ENCODE data around the gene MINAR1. TPM values are rescaled to one million over a fixed set of nuclear protein-coding genes. Genes with fewer than 3 reads are reported as not detected.

Gene MINAR1
- total RNA-seq, 2 experiments from 2014 or later = 1.8 to 2.0 TPM

- H3K36me3 ChIP-seq (ENCODE audit: insufficient read depth, low read length) = no peaks in the 10 kb centered on the region
- intact Hi-C loops (cut with micrococcal nuclease; ENCODE audit: unreplicated experiment) = no loop called here
- H3K9me2 ChIP-seq (ENCODE audit: insufficient read depth, low read length) = no peaks in the 10 kb centered on the region
- DNase-seq (ENCODE audit: low spot score) = no peak
- H3K9me3 ChIP-seq (ENCODE audit: low read length) = no peaks in the 10 kb centered on the region
- no peak overlapping the region for H2AFZ ChIP-seq (ENCODE audit: low read length)
- no peaks in the 10 kb centered on the region for H3K4me1 ChIP-seq (ENCODE audit: insufficient read depth, low read length, poor library complexity, severe bottlenecking)
- H3K27ac ChIP-seq (ENCODE audit: low read depth, low read length, poor library complexity, severe bottlenecking) = no peak overlapping the region
- no TSS peak for BruUV-seq (replicated peaks)
- TF ChIP-seq EZH2phosphoT487 (IDR thresholded peaks at IDR 0.05; ENCODE audit: borderline replicate concordance, low read depth, low read length) (no peak), CTCF (conservative IDR thresholded peaks at IDR 0.05; ENCODE audit: low read length) (no peak)
- no peaks in the 10 kb centered on the region for H4K20me1 ChIP-seq (ENCODE audit: insufficient read depth, low read length)
- H3K4me2 ChIP-seq (ENCODE audit: low read length) = no peak overlapping the region
- no peak overlapping the region for H3K4me3 ChIP-seq (ENCODE audit: low read depth, low read length, poor library complexity, severe bottlenecking)
- POLR2A ChIA-PET = no interaction called here
- H3K79me2 ChIP-seq (ENCODE audit: insufficient read depth, low read depth, low read length) = no peaks in the 10 kb centered on the region
- CTCF ChIA-PET (ENCODE audit: unreplicated experiment) = no interaction called here
These were observed 27.5 kb downstream of the MINAR1 start for GRCh38 chr15:79459666-79460065.

- Histone ChIP-seq H3K9me2 (ENCODE audit: insufficient read depth, low read length) (no peaks in the 10 kb centered on the region), H2AFZ (ENCODE audit: low read length) (no peak overlapping the region), H3K79me2 (ENCODE audit: insufficient read depth, low read depth, low read length) (no peaks in the 10 kb centered on the region), H3K4me2 (ENCODE audit: low read length) (no peak overlapping the region), H3K4me3 (ENCODE audit: low read depth, low read length, poor library complexity, severe bottlenecking) (no peak overlapping the region), H3K9me3 (ENCODE audit: low read length) (no peaks in the 10 kb centered on the region), H3K27ac (ENCODE audit: low read depth, low read length, poor library complexity, severe bottlenecking) (no peak overlapping the region), H4K20me1 (ENCODE audit: insufficient read depth, low read length) (no peaks in the 10 kb centered on the region), H3K36me3 (ENCODE audit: insufficient read depth, low read length) (no peaks in the 10 kb centered on the region), H3K4me1 (ENCODE audit: insufficient read depth, low read length, poor library complexity, severe bottlenecking) (no peaks in the 10 kb centered on the region)
- POLR2A ChIA-PET = no interaction called here
- CTCF ChIA-PET (ENCODE audit: unreplicated experiment) = no interaction called here
- intact Hi-C loops (cut with micrococcal nuclease; ENCODE audit: unreplicated experiment) = no loop called here
- DNase-seq (ENCODE audit: low spot score) = no peak
- no TSS peak for BruUV-seq (replicated peaks)
- no peak for TF ChIP-seq EZH2phosphoT487 (IDR thresholded peaks at IDR 0.05; ENCODE audit: borderline replicate concordance, low read depth, low read length)
- no peak for TF ChIP-seq CTCF (conservative IDR thresholded peaks at IDR 0.05; ENCODE audit: low read length)
These were observed 31.1 kb downstream of the MINAR1 start for GRCh38 chr15:79463043-79463780.

- Histone ChIP-seq H3K4me1 (ENCODE audit: insufficient read depth, low read length, poor library complexity, severe bottlenecking) (no peaks in the 10 kb centered on the region), H2AFZ (ENCODE audit: low read length) (no peak overlapping the region), H3K9me3 (ENCODE audit: low read length) (no peaks in the 10 kb centered on the region), H3K4me2 (ENCODE audit: low read length) (no peak overlapping the region), H3K27ac (ENCODE audit: low read depth, low read length, poor library complexity, severe bottlenecking) (no peak overlapping the region), H4K20me1 (ENCODE audit: insufficient read depth, low read length) (no peaks in the 10 kb centered on the region), H3K36me3 (ENCODE audit: insufficient read depth, low read length) (no peaks in the 10 kb centered on the region), H3K79me2 (ENCODE audit: insufficient read depth, low read depth, low read length) (no peaks in the 10 kb centered on the region), H3K4me3 (ENCODE audit: low read depth, low read length, poor library complexity, severe bottlenecking) (no peak overlapping the region), H3K9me2 (ENCODE audit: insufficient read depth, low read length) (no peaks in the 10 kb centered on the region)
- no TSS peak for BruUV-seq (replicated peaks)
- DNase-seq (ENCODE audit: low spot score) = no peak
- CTCF ChIA-PET (ENCODE audit: unreplicated experiment) = no interaction called here
- POLR2A ChIA-PET = no interaction called here
- TF ChIP-seq EZH2phosphoT487 (IDR thresholded peaks at IDR 0.05; ENCODE audit: borderline replicate concordance, low read depth, low read length) (no peak), CTCF (conservative IDR thresholded peaks at IDR 0.05; ENCODE audit: low read length) (no peak)
- intact Hi-C loops (cut with micrococcal nuclease; ENCODE audit: unreplicated experiment) = no loop called here
These were observed 31.7 kb downstream of the MINAR1 start for GRCh38 chr15:79463781-79464270.

All from OCI-LY7 (cell line).